ENCODE results near the gene ARID2. TPM values are rescaled to one million over a fixed set of nuclear protein-coding genes. Genes with fewer than 3 reads are reported as not detected.

The ARID2 gene
- total and polyA plus RNA-seq, 8 donors: 6.1 to 25.6 (median 13.8) TPM

DNA sequence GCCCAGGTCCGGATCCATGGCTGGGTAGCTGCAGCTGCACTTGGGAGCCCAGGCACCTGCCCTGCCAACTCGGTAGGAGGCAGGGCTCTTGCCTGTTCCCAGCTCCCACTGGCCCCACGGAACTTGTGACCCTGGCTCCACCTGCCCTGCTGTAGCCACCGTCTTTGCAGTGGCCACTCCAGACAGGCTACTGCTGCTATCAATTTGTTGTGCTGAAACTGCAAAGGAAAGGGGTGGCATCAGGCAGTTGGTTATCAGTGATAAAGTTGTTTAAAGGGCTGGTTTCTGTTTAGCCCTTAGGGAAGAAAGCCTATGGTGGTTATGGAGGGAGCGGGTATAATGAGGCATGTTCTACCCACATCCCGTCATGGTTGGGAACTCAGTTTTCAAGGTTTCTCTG is 32.1 kb upstream of the ARID2 start:
- Histone ChIP-seq H3K9me3 (no peaks in the 10 kb centered on the region), H3K4me3 (no peak overlapping the region), H3K27me3 (no peaks in the 10 kb centered on the region), H3K36me3 (no peaks in the 10 kb centered on the region), H3K27ac (no peak overlapping the region), H3K4me1 (no peaks in the 10 kb centered on the region)
- FAIRE-seq (no peak), DNase-seq (no peak), ATAC-seq (no peak)
- TF ChIP-seq, protein P1, sequence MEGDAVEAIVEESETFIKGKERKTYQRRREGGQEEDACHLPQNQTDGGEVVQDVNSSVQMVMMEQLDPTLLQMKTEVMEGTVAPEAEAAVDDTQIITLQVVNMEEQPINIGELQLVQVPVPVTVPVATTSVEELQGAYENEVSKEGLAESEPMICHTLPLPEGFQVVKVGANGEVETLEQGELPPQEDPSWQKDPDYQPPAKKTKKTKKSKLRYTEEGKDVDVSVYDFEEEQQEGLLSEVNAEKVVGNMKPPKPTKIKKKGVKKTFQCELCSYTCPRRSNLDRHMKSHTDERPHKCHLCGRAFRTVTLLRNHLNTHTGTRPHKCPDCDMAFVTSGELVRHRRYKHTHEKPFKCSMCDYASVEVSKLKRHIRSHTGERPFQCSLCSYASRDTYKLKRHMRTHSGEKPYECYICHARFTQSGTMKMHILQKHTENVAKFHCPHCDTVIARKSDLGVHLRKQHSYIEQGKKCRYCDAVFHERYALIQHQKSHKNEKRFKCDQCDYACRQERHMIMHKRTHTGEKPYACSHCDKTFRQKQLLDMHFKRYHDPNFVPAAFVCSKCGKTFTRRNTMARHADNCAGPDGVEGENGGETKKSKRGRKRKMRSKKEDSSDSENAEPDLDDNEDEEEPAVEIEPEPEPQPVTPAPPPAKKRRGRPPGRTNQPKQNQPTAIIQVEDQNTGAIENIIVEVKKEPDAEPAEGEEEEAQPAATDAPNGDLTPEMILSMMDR (IDR thresholded peaks at IDR 0.05): no peak
- intact Hi-C loops (cut with DNase I): no loop called here
- WGBS, 2 donors: 69 to 80% methylated on average over 6 of the region's 6 CpGs

DNA sequence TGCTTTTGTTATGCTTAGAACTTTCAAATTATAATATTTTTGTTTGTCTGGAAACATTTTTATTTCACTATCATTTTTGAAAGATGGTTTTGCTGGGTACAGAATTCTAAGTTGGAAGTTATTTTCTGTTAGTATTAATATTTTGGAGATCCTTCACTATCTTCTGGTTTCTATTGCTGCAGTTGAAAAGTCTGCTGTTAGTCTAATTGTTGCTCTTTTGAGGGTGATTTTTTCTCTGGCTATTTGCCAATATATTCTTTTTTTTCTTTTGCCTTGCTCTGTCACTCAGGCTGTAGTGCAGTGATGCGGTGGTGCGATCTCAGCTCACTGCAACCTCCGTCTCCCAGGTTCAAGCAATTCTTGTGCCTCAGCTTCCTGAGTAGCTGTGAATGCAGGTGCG is 28.2 kb upstream of the ARID2 start:
- DNase-seq (no peak), FAIRE-seq (no peak), ATAC-seq (no peak)
- Histone ChIP-seq H3K27me3 (no peaks in the 10 kb centered on the region), H3K4me1 (no peaks in the 10 kb centered on the region), H3K27ac (no peak overlapping the region), H3K9me3 (no peaks in the 10 kb centered on the region), H3K36me3 (no peaks in the 10 kb centered on the region), H3K4me3 (no peak overlapping the region)
- 74% methylated on average over 4 of the region's 4 CpGs for WGBS, 2 donors
- TF ChIP-seq, protein P1 (IDR thresholded peaks at IDR 0.05): no peak
- intact Hi-C loops (cut with DNase I): no loop called here

DNA sequence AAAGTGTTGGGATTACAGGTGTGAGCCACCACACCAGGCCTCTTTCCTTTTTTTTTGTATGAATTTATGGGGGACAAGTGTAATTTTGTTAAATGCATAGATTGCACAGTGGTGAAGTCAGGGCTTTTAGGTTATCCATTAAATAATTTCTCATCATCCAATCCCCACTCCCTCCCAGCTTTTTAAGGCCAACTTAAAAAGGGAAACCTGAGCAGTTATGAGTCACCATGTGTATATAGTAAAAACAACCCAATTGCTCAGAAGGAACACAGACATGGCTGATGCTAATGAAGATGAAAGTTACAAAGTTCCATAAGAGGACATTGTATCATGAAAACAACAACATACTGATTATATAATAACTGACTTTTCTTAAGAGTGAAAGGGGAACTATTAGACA is 25.6 kb upstream of the ARID2 start:
- H3K4me3 ChIP-seq: no peak overlapping the region
- no peak for FAIRE-seq
- ATAC-seq: no peak
- intact Hi-C loops (cut with DNase I): no loop called here
- no peak overlapping the region for H3K27ac ChIP-seq
- H3K4me1 ChIP-seq: peaks cover 0 to 2% (median 0%) of the 10 kb centered on the region in 3 donors
- no peaks in the 10 kb centered on the region for H3K36me3 ChIP-seq
- TF ChIP-seq, protein P1 (IDR thresholded peaks at IDR 0.05): no peak
- H3K27me3 ChIP-seq: no peaks in the 10 kb centered on the region
- no peaks in the 10 kb centered on the region for H3K9me3 ChIP-seq
- no peak for DNase-seq

DNA sequence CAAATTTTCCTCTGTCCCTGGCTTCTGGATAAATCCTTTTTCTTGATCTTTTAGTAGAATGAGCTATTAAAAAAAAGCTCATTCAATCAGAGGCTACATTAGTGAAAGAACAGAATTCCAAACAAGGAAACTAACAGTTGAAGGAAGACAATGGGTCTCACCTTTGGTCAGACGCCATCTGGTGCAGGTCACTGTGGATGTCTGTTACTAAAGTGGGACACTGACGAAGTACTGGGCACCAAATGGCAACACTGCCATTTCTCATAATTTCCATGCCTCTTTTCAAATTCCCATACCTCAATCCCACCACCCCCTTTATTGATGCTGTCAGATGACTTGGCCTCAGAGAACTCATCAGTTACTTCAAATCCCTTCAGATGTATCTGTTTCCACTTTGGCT is 24.5 kb upstream of the ARID2 start:
- intact Hi-C loops (cut with DNase I): no loop called here
- Histone ChIP-seq H3K4me3 (no peak overlapping the region), H3K36me3 (no peaks in the 10 kb centered on the region), H3K9me3 (no peaks in the 10 kb centered on the region), H3K4me1 (peaks cover 0 to 6% (median 0%) of the 10 kb centered on the region in 3 donors), H3K27ac (no peak overlapping the region), H3K27me3 (no peaks in the 10 kb centered on the region)
- DNase-seq (no peak), ATAC-seq (no peak), FAIRE-seq (no peak)
- TF ChIP-seq, protein P1 (IDR thresholded peaks at IDR 0.05): no peak
- 94 to 100% methylated on average over 2 of the region's 2 CpGs for WGBS, 2 donors

DNA sequence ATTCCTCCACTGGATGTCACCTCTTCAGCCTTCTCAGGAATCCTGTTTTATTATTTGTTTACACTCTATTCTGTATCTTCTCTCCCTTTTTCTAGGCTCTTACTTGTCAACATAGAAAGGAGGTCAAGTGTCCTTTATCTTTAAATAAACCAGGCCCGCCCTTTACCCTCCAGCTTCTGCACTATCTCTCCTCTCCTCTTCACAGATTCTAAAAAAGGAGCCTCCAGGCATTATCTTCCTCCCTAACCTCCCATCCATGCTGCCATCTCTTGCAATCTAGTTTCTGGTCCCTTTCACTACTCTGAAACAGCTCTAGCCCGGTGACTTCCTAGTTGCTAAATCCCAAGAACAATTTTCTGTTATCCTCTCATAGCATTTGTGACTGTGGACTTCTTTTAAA is 24.1 kb upstream of the ARID2 start:
- Histone ChIP-seq H3K9me3 (no peaks in the 10 kb centered on the region), H3K4me1 (peaks cover 0 to 6% (median 0%) of the 10 kb centered on the region in 3 donors), H3K4me3 (no peak overlapping the region), H3K27me3 (no peaks in the 10 kb centered on the region), H3K36me3 (no peaks in the 10 kb centered on the region), H3K27ac (no peak overlapping the region)
- ATAC-seq (no peak), DNase-seq (no peak), FAIRE-seq (no peak)
- TF ChIP-seq, protein P1 (IDR thresholded peaks at IDR 0.05): no peak
- WGBS, 2 donors: 86 to 92% methylated on average over 2 of the region's 2 CpGs
- intact Hi-C loops (cut with DNase I): no loop called here

Measured in pancreas (tissue), 10 donors.